Effector memory CD4-positive, alpha-beta T cell (primary cell): Measurements from ENCODE around the gene DOCK3.
"Not testable (repeated sequence)": the region's sequence is repeated elsewhere in the genome, so short reads cannot be mapped to it uniquely, and the experiment has no call there.

Experiments
- DNase-seq, 3 donors: peaks; one replicate each; pipeline ENCODE4 v3.0.0-alpha.2; 2020
- H3K27ac ChIP-seq: 2 replicates; pipeline ENCODE4 v1.7.0; 2013; ENCODE audit warnings: mild to moderate bottlenecking, low read length, moderate library complexity; ENCODE audit not compliant: insufficient read depth, poor library complexity, severe bottlenecking
- H3K27me3 ChIP-seq: replicated peaks from 2 replicates; pipeline ENCODE4 v1.7.0; 2013; ENCODE audit warnings: mild to moderate bottlenecking, low read length; ENCODE audit not compliant: insufficient read depth, control insufficient read depth, poor library complexity, severe bottlenecking
- H3K36me3 ChIP-seq: 2 replicates; pipeline ENCODE4 v1.7.0; 2013; ENCODE audit warnings: mild to moderate bottlenecking, low read length, moderate library complexity; ENCODE audit not compliant: control insufficient read depth, insufficient read depth
- H3K4me1 ChIP-seq: 2 replicates; pipeline ENCODE4 v1.7.0; 2013; ENCODE audit warnings: low read length, mild to moderate bottlenecking; ENCODE audit not compliant: control insufficient read depth, insufficient read depth, poor library complexity, severe bottlenecking
- H3K4me3 ChIP-seq: 2 replicates; pipeline ENCODE4 v1.7.0; 2013; ENCODE audit warnings: low read length, low read depth, mild to moderate bottlenecking; ENCODE audit not compliant: insufficient read depth, poor library complexity, severe bottlenecking
- H3K9me3 ChIP-seq: 2 replicates; pipeline ENCODE4 v1.7.0; 2013; ENCODE audit warnings: mild to moderate bottlenecking, low read length, moderate library complexity; ENCODE audit not compliant: control insufficient read depth

DOCK3 gene

DNA sequence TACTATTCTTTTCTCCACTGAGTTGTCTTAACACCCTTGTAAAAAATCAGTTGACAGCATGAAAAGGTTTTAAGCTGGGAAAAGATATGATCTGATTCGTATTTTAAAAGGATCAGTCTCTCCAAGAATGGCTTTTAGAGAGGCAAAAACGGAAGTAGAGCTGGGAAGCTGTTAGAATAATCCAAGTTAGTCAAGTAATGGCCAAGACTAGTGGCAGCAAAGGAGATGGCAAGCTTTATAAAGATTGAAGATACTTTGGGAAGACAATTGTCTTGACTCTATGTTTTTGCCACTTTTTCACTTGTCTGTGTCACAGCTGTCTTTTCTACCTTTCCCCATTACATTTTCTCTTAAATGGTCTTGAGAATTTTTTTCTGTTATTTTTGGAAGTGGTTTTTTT is 466.8 kb downstream of the DOCK3 start:
- H3K9me3 ChIP-seq = no peaks in the 10 kb centered on the region
- no peak for DNase-seq
- no peaks in the 10 kb centered on the region for H3K27me3 ChIP-seq
- no peaks in the 10 kb centered on the region for H3K36me3 ChIP-seq
- no peak overlapping the region for H3K27ac ChIP-seq
- no peak overlapping the region for H3K4me3 ChIP-seq
- no peaks in the 10 kb centered on the region for H3K4me1 ChIP-seq

DNA sequence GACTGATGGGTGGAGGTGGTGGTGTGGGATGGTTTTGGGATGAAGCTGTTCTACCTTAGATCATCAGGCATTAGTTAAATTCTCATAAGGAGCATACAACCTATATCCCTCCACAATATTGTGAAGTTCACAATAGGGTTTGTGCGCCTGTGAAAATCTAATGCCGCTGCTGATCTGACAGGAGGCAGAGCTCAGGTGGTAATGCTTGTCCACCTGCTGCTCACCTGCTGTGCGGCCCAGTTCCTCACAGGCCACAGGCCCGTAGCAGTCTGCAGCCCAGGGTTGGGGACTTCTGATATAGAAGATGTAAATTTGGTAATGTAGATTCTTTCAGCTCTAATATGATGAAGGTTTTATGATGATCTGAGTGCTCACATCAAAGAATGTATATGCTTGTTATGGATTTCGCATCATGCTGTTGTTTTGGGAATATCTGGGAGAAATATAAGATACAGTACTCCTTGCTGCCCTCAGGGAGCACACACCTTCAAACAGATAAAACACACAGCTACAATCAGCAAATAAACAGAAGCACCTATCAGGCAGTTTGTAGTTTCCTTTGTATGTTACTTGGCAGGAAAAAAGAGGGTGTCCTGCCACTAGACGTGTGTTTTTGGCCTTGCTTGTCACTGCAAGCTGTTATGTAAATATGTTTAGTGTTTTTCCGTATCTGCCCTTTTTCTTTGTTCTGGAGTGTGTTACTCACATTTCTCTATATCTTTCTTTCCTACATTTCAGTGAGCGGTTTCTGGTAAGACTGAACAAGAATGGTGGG is 471.3 kb downstream of the DOCK3 start:
- no peaks in the 10 kb centered on the region for H3K27me3 ChIP-seq
- H3K4me1 ChIP-seq = no peaks in the 10 kb centered on the region
- no peak for DNase-seq
- H3K27ac ChIP-seq = no peak overlapping the region
- H3K9me3 ChIP-seq = no peaks in the 10 kb centered on the region
- H3K36me3 ChIP-seq = no peaks in the 10 kb centered on the region
- no peak overlapping the region for H3K4me3 ChIP-seq

DNA sequence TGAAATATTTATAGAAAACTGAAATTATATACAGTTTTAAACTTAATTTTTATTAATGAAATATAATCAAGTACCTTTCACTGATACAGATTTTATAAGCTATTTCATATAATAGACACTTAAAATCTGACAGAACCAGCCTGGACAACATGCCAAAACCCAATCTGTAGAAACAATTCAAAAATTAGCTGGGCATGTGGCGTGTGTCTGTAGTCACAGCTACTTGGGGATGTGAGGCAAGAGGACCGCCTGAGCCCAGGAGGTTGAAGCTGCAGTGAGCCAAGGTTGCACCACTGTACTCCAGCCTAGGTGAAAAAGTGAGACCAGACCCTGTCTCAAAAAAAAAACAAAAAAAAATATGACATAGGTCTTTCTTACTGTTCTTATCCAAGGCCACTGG is 472.1 kb downstream of the DOCK3 start:
- Histone ChIP-seq H3K27me3 (no peaks in the 10 kb centered on the region), H3K4me3 (no peak overlapping the region), H3K4me1 (no peaks in the 10 kb centered on the region), H3K9me3 (no peaks in the 10 kb centered on the region), H3K36me3 (no peaks in the 10 kb centered on the region), H3K27ac (no peak overlapping the region)
- no peak for DNase-seq

DNA sequence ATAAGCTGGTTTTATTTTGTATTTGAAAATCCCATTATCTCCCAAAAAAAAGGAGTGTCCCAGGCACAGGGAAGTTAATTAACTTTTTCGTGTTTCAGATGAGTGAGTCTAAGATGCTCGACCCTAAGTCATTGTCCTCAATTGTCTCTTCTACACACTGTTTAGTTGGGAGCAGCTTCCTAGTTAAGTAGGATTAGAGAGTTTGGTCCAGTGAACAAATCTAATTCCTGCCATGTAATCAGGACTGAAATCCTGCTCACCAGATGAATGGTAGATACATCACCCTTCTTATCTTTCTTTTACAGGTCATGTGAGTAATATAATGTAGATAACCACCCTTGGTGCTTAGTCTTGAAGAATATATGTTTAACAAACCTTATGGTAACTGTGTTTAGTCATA is 481.4 kb downstream of the DOCK3 start:
- H3K4me1 ChIP-seq = no peaks in the 10 kb centered on the region
- no peak overlapping the region for H3K4me3 ChIP-seq
- no peak for DNase-seq
- H3K27ac ChIP-seq = no peak overlapping the region
- H3K9me3 ChIP-seq = no peaks in the 10 kb centered on the region
- no peaks in the 10 kb centered on the region for H3K27me3 ChIP-seq
- H3K36me3 ChIP-seq = no peaks in the 10 kb centered on the region

DNA sequence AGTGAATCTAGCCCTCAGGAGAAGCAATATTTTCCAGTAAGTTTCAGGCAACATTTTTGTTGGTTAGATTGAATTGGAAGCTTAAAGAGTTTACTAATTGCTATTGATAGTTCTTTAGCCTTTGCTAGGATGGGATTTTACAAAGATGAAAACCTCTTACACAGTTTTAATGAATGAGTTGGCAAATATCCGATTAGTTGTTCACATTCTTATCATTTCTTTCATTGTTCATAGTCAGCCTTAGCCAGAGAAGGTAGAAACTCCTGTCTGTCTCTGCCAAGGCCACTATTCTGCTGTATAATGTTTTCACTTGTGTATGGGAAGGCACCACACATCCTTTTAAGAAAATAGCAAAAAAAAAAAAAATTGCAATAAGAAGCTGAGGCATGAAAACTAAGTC is 488.3 kb downstream of the DOCK3 start:
- Histone ChIP-seq H3K4me3 (no peak overlapping the region), H3K36me3 (no peaks in the 10 kb centered on the region), H3K4me1 (no peaks in the 10 kb centered on the region), H3K27me3 (no peaks in the 10 kb centered on the region), H3K9me3 (no peaks in the 10 kb centered on the region), H3K27ac (no peak overlapping the region)
- no peak for DNase-seq

DNA sequence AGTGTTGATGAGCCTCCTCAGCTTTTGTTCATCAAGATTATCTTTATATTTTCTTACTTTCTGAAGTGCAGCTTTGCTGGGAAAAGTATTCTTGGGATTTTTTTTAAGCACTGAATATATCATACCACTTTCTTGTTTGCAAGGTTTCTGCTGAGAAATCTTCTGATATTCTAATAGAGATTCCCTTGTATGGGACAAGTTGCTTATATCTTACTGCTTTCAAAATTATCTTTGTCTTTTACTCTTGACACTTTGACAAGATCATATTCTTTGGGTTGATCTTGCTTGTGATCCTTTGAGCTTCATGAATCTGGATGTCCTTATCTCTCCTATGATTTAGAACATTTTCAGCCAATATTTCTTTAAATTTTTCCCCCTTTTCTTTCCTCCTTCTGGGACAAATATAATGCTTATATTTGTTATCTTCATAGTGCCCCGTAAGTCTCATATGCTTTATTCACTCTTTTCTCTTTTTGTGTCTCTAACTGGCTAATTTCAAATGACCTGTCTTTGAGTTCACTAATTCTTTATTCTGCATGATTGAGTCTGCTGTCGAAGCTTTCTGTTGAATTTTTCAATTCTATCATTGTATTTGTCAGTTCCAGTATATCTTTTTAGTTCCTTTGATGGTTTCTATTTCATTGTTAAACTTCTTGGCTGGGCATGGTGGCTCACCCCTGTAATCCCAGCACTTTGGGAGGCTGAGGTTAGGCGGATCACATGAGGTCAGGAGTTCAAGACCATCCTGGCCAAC is 499.0 kb downstream of the DOCK3 start:
- DNase-seq = no peak
- Histone ChIP-seq H3K4me3 (no peak overlapping the region), H3K27ac (no peak overlapping the region), H3K27me3 (no peaks in the 10 kb centered on the region), H3K9me3 (peaks cover 10% of the 10 kb centered on the region), H3K36me3 (no peaks in the 10 kb centered on the region), H3K4me1 (no peaks in the 10 kb centered on the region)

DNA sequence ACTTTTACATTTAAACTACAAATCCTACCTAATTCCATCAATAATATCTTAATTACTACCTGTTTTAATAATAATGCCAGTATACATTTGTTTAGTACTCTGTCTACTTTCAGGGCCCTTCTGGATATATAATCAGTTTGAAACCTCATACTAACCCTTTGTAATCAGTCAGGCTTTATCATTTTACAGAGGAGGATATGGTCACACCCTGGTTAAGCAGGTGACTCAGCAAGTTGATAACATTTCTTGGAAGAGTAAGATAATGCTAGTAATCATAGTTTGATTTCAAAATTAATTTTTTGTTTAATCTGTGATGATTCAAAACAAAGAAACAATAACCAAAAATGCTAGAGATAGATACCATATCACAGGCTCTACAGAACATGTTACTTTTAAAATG is 502.2 kb downstream of the DOCK3 start:
- Histone ChIP-seq H3K27me3 (no peaks in the 10 kb centered on the region), H3K9me3 (peaks cover 10% of the 10 kb centered on the region), H3K4me3 (no peak overlapping the region), H3K27ac (no peak overlapping the region), H3K4me1 (no peaks in the 10 kb centered on the region), H3K36me3 (no peaks in the 10 kb centered on the region)
- no peak for DNase-seq

DNA sequence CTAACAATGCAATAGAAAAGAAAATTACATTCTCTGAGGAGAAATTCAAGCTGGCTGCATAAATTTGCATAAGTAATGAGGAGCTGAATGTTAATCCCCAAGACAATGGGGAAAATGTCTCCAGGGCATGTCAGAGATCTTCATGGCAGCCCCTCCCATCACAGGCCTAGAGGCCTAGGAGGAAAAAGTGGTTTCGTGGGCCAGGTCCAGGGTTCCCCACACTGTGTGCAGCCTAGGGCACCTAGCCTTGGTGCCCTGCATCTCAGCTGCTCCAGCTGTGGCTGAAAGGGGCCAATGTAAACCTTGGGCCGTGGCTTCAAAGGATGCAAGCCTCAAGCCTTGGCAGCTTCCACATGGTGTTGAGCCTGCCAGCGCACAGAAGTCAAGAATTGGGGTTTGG is 511.7 kb downstream of the DOCK3 start:
- not testable (repeated sequence) for H3K4me3 ChIP-seq, H3K9me3 ChIP-seq, H3K27me3 ChIP-seq, H3K4me1 ChIP-seq, H3K27ac ChIP-seq, DNase-seq, H3K36me3 ChIP-seq

DNA sequence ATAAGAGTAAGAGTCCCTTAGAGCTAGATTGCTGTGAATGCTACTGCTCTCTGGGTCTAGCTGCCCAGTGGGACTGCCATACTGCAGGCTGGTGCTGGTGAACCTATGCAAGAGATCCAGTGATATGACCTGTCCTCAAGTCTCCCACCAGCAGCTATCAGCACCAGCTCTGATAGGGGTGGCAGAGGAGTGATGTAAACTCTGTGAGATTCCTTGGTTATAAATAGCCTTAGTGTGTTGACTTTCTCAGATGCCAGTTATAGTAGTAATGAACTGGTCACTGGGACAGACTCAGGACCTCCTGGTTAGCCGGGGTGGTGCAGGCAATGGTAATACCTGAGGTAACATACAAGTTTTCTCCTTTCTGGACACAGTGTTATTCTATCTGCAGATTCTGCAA is 515.5 kb downstream of the DOCK3 start:
- H3K4me1 ChIP-seq = no peaks in the 10 kb centered on the region
- H3K36me3 ChIP-seq = no peaks in the 10 kb centered on the region
- no peaks in the 10 kb centered on the region for H3K27me3 ChIP-seq
- no peaks in the 10 kb centered on the region for H3K9me3 ChIP-seq
- H3K4me3 ChIP-seq = no peak overlapping the region
- H3K27ac ChIP-seq = no peak overlapping the region
- no peak for DNase-seq

DNA sequence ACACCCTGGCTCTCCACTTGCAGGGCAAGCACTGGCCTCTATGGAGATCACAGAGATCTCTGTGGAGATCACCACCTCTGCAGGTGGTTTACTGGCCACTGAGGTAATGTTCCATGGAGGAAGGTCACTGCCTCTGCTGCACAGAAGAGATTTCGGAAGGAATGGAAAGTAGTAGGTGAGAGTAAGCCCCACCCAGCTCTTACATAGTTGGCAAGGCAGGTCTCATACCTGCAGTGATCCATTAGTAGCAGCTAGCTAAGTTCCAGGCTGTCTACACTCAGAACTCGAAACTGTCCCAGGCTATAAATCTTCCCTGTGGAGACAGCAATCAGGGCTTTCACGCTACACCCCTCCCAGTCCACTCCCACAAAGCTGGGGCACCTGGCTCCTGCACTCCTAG is 516.1 kb downstream of the DOCK3 start:
- no peaks in the 10 kb centered on the region for H3K27me3 ChIP-seq
- DNase-seq = no peak

More for the DNA sequence above, 516.1 kb downstream of the DOCK3 start:
- no peaks in the 10 kb centered on the region for H3K36me3 ChIP-seq
- H3K4me1 ChIP-seq = no peaks in the 10 kb centered on the region
- no peak overlapping the region for H3K27ac ChIP-seq
- H3K4me3 ChIP-seq = no peak overlapping the region
- H3K9me3 ChIP-seq = no peaks in the 10 kb centered on the region
